ENCODE results near the gene REXO4. TPM values are rescaled to one million over a fixed set of nuclear protein-coding genes. Genes with fewer than 3 reads are reported as not detected.

REXO4 gene
- total and polyA plus RNA-seq, 2 experiments from 2014 or later = 31.1 to 36.3 TPM

DNA sequence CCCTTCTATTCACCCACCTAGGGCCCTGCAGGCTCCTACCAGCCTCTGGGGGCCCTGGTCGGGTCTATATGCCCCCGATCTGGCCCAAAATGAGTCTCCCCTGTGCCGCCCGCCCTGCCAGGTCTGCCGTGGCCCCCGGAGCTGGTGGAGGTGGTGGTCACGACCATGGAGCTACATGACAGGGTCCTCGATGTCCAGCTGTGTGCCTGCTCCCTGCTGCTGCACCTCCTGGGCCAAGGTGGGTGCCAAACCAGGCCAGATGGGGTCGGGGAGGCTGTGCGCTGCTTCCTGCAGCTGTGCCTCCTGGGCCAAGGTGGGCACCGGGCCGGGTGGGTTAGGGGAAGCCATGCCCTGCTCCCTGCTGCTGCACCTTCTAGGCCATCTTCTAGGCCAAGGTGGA, 17.5 kb downstream of the REXO4 start:
- Histone ChIP-seq H3K4me3 (no peak overlapping the region), H3K36me3 (ENCODE audit: insufficient read depth) (no peaks in the 10 kb centered on the region), H2AFZ (no peak overlapping the region), H3K9me2 (ENCODE audit: insufficient read depth) (no peaks in the 10 kb centered on the region), H3K4me2 (no peak overlapping the region), H3K4me1 (ENCODE audit: insufficient read depth) (no peaks in the 10 kb centered on the region), H3F3A (replicated peaks; ENCODE audit: low read depth) (0 out of 2 replicates have a peak, but pooled peaks cover 3% of the 10 kb centered on the region), H3K27ac (ENCODE audit: low read depth) (no peak overlapping the region), H3K27me3 (ENCODE audit: insufficient read depth) (no peaks in the 10 kb centered on the region), H3K79me2 (replicated peaks; ENCODE audit: insufficient read depth) (no peaks in the 10 kb centered on the region), H4K20me1 (replicated peaks; ENCODE audit: insufficient read depth) (no peaks in the 10 kb centered on the region; the same call in 1 of the 2 replicates)
- no peak overlapping the region for H3K27ac Mint-ChIP-seq
- no peak for ATAC-seq
- no peak for TF ChIP-seq EZH2phosphoT487 (IDR thresholded peaks at IDR 0.05; ENCODE audit: unreplicated experiment)
- no peak for TF ChIP-seq NANOG (IDR thresholded peaks at IDR 0.05; ENCODE audit: borderline replicate concordance)
- TF ChIP-seq JUNB (IDR thresholded peaks at IDR 0.05; ENCODE audit: unreplicated experiment) = no peak
- TF ChIP-seq STAT1 (IDR thresholded peaks at IDR 0.05; ENCODE audit: unreplicated experiment) = no peak
- TF ChIP-seq, protein P1, sequence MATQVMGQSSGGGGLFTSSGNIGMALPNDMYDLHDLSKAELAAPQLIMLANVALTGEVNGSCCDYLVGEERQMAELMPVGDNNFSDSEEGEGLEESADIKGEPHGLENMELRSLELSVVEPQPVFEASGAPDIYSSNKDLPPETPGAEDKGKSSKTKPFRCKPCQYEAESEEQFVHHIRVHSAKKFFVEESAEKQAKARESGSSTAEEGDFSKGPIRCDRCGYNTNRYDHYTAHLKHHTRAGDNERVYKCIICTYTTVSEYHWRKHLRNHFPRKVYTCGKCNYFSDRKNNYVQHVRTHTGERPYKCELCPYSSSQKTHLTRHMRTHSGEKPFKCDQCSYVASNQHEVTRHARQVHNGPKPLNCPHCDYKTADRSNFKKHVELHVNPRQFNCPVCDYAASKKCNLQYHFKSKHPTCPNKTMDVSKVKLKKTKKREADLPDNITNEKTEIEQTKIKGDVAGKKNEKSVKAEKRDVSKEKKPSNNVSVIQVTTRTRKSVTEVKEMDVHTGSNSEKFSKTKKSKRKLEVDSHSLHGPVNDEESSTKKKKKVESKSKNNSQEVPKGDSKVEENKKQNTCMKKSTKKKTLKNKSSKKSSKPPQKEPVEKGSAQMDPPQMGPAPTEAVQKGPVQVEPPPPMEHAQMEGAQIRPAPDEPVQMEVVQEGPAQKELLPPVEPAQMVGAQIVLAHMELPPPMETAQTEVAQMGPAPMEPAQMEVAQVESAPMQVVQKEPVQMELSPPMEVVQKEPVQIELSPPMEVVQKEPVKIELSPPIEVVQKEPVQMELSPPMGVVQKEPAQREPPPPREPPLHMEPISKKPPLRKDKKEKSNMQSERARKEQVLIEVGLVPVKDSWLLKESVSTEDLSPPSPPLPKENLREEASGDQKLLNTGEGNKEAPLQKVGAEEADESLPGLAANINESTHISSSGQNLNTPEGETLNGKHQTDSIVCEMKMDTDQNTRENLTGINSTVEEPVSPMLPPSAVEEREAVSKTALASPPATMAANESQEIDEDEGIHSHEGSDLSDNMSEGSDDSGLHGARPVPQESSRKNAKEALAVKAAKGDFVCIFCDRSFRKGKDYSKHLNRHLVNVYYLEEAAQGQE (IDR thresholded peaks at IDR 0.05; ENCODE audit: unreplicated experiment) = no peak
- TF ChIP-seq, protein P2, sequence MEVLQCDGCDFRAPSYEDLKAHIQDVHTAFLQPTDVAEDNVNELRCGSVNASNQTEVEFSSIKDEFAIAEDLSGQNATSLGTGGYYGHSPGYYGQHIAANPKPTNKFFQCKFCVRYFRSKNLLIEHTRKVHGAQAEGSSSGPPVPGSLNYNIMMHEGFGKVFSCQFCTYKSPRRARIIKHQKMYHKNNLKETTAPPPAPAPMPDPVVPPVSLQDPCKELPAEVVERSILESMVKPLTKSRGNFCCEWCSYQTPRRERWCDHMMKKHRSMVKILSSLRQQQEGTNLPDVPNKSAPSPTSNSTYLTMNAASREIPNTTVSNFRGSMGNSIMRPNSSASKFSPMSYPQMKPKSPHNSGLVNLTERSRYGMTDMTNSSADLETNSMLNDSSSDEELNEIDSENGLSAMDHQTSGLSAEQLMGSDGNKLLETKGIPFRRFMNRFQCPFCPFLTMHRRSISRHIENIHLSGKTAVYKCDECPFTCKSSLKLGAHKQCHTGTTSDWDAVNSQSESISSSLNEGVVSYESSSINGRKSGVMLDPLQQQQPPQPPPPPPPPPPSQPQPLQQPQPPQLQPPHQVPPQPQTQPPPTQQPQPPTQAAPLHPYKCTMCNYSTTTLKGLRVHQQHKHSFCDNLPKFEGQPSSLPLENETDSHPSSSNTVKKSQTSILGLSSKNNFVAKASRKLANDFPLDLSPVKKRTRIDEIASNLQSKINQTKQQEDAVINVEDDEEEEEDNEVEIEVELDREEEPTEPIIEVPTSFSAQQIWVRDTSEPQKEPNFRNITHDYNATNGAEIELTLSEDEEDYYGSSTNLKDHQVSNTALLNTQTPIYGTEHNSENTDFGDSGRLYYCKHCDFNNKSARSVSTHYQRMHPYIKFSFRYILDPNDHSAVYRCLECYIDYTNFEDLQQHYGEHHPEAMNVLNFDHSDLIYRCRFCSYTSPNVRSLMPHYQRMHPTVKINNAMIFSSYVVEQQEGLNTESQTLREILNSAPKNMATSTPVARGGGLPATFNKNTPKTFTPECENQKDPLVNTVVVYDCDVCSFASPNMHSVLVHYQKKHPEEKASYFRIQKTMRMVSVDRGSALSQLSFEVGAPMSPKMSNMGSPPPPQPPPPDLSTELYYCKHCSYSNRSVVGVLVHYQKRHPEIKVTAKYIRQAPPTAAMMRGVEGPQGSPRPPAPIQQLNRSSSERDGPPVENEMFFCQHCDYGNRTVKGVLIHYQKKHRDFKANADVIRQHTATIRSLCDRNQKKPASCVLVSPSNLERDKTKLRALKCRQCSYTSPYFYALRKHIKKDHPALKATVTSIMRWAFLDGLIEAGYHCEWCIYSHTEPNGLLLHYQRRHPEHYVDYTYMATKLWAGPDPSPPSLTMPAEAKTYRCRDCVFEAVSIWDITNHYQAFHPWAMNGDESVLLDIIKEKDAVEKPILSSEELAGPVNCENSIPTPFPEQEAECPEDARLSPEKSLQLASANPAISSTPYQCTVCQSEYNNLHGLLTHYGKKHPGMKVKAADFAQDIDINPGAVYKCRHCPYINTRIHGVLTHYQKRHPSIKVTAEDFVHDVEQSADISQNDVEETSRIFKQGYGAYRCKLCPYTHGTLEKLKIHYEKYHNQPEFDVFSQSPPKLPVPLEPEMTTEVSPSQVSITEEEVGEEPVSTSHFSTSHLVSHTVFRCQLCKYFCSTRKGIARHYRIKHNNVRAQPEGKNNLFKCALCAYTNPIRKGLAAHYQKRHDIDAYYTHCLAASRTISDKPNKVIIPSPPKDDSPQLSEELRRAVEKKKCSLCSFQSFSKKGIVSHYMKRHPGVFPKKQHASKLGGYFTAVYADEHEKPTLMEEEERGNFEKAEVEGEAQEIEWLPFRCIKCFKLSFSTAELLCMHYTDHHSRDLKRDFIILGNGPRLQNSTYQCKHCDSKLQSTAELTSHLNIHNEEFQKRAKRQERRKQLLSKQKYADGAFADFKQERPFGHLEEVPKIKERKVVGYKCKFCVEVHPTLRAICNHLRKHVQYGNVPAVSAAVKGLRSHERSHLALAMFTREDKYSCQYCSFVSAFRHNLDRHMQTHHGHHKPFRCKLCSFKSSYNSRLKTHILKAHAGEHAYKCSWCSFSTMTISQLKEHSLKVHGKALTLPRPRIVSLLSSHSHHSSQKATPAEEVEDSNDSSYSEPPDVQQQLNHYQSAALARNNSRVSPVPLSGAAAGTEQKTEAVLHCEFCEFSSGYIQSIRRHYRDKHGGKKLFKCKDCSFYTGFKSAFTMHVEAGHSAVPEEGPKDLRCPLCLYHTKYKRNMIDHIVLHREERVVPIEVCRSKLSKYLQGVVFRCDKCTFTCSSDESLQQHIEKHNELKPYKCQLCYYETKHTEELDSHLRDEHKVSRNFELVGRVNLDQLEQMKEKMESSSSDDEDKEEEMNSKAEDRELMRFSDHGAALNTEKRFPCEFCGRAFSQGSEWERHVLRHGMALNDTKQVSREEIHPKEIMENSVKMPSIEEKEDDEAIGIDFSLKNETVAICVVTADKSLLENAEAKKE (CRISPR knock-in tag; IDR thresholded peaks at IDR 0.05) = no peak
- no peak for TF ChIP-seq EZH2 (IDR thresholded peaks at IDR 0.05; ENCODE audit: low read depth, unreplicated experiment)
- no peaks in the 10 kb centered on the region; the same call in 2 of the 3 replicates for H3K4me1 Mint-ChIP-seq
- no peaks in the 10 kb centered on the region for H3K9me3 Mint-ChIP-seq
- peaks cover 6% of the 10 kb centered on the region for H3K36me3 Mint-ChIP-seq (ENCODE audit: low read depth)
- H3K27me3 Mint-ChIP-seq (ENCODE audit: insufficient read depth, low read depth, poor library complexity) = peaks cover 19% of the 10 kb centered on the region
- H3K4me3 Mint-ChIP-seq = no peak overlapping the region
- no peak for DNase-seq (ENCODE audit: low spot score)

Data from GM23338 (cell line).